Osteocyte (in vitro differentiated cells): Measurements from ENCODE around the gene BNIPL. TPM values are rescaled to one million over a fixed set of nuclear protein-coding genes. Genes with fewer than 3 reads are reported as not detected.
A peak's percentile ranks its signal among the peaks of the same experiment; 100 is the strongest.

ENCODE experiments used
- DNase-seq: peaks from one replicate; pipeline ENCODE4 v3.0.0; 2021; ENCODE audit warnings: mixed read lengths; ENCODE audit not compliant: unreplicated experiment; ENCODE audit errors: extremely low spot score
- H3K27ac Mint-ChIP-seq: one replicate; pipeline ENCODE4 v1.8.0; 2021; ENCODE audit warnings: mild to moderate bottlenecking, mixed read lengths; ENCODE audit not compliant: unreplicated experiment
- H3K27me3 Mint-ChIP-seq: one replicate; pipeline ENCODE4 v1.8.0; 2021; ENCODE audit warnings: mixed read lengths; ENCODE audit not compliant: unreplicated experiment
- H3K36me3 Mint-ChIP-seq: one replicate; pipeline ENCODE4 v1.8.0; 2021; ENCODE audit warnings: mixed read lengths; ENCODE audit not compliant: unreplicated experiment
- H3K4me1 Mint-ChIP-seq: one replicate; pipeline ENCODE4 v1.8.0; 2021; ENCODE audit warnings: mixed read lengths; ENCODE audit not compliant: unreplicated experiment
- H3K4me3 Mint-ChIP-seq: one replicate; pipeline ENCODE4 v1.8.0; 2021; ENCODE audit warnings: mild to moderate bottlenecking, moderate library complexity, mixed read lengths; ENCODE audit not compliant: unreplicated experiment
- H3K9me3 Mint-ChIP-seq: one replicate; pipeline ENCODE4 v1.8.0; 2021; ENCODE audit warnings: mixed read lengths; ENCODE audit not compliant: unreplicated experiment
- CTCF ChIP-seq: fragments of 200-600 bp; sonication (generic); IDR thresholded peaks from 2 replicates; pipeline ENCODE4 v1.5.0; 2021; ENCODE audit warnings: antibody characterized with exemption, mild to moderate bottlenecking, moderate library complexity
- total RNA-seq: library from RNA; stranded (reverse); gene quantifications from 2 replicates; pipeline ENCODE4 v1.2.1, GENCODE V29; 2021

The BNIPL gene
- total RNA-seq, 1 donor from 2014 or later: 0.81 TPM

- H3K9me3 Mint-ChIP-seq: no peaks in the 10 kb centered on the region
- H3K36me3 Mint-ChIP-seq: peaks cover 26% of the 10 kb centered on the region
- peaks cover 24% of the 10 kb centered on the region for H3K4me1 Mint-ChIP-seq
- H3K4me3 Mint-ChIP-seq: no peak overlapping the region
- no peaks in the 10 kb centered on the region for H3K27me3 Mint-ChIP-seq
- H3K27ac Mint-ChIP-seq: no peak overlapping the region
- TF ChIP-seq CTCF: no peak
- DNase-seq: no peak
These were observed 19.2 kb downstream of the BNIPL start for GRCh38 chr1:151055581-151055980.

DNA sequence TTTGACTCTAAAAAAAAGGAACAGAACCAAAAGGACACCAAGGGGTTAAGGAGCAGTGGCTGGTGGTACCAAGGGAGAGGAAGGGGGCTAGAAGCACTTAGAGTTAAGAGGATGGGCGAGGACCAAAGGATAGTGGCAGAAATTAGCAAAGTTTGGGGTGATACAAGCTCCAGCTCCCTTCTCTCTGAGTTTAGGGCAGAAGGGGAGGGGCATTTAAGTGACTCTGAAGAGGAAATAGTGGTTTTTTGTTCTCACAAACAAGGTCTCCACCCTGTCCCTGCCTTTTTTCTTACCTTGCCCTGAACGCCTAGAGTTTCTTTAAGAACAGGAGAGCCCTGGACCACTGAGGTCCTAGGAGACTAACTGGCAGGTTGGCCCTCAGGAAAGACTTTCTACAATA, 19.8 kb downstream of the BNIPL start:
- Mint-ChIP-seq H3K9me3 (no peaks in the 10 kb centered on the region), H3K27ac (peak overlapping the region; percentile 48), H3K27me3 (no peaks in the 10 kb centered on the region), H3K4me3 (no peak overlapping the region), H3K4me1 (peaks cover 30% of the 10 kb centered on the region), H3K36me3 (peaks cover 23% of the 10 kb centered on the region)
- no peak for DNase-seq
- no peak for TF ChIP-seq CTCF

GRCh38 chr1:151058692-151059091, 22.3 kb downstream of the BNIPL start:
- H3K27ac Mint-ChIP-seq: peak overlapping the region; percentile 88
- TF ChIP-seq CTCF: no peak

GRCh38 chr1:151059109-151060006, 23.0 kb downstream of the BNIPL start, which contains the start of gene CDC42SE1:
CDC42SE1 (minus strand) TSS chr1:151059622; CDS start chr1:151055730, 3,892 bp downstream.
- DNase-seq: peak; percentile 93
- Mint-ChIP-seq H3K4me3 (peak within 1 kb of the TSS; percentile 83), H3K9me3 (no peaks in the 10 kb centered on the region), H3K36me3 (peaks cover 16% of the 10 kb centered on the region), H3K27ac (peak within 1 kb of the TSS; percentile 88), H3K4me1 (peaks cover 53% of the 10 kb centered on the region), H3K27me3 (no peaks in the 10 kb centered on the region)
- TF ChIP-seq CTCF: peak; percentile 73

More at GRCh38 chr1:151058692-151059091, 22.3 kb downstream of the BNIPL start:
- peaks cover 50% of the 10 kb centered on the region for H3K4me1 Mint-ChIP-seq
- H3K9me3 Mint-ChIP-seq: no peaks in the 10 kb centered on the region
- no peak for DNase-seq
- H3K36me3 Mint-ChIP-seq: peaks cover 18% of the 10 kb centered on the region
- peak overlapping the region; percentile 83 for H3K4me3 Mint-ChIP-seq
- H3K27me3 Mint-ChIP-seq: no peaks in the 10 kb centered on the region

DNA sequence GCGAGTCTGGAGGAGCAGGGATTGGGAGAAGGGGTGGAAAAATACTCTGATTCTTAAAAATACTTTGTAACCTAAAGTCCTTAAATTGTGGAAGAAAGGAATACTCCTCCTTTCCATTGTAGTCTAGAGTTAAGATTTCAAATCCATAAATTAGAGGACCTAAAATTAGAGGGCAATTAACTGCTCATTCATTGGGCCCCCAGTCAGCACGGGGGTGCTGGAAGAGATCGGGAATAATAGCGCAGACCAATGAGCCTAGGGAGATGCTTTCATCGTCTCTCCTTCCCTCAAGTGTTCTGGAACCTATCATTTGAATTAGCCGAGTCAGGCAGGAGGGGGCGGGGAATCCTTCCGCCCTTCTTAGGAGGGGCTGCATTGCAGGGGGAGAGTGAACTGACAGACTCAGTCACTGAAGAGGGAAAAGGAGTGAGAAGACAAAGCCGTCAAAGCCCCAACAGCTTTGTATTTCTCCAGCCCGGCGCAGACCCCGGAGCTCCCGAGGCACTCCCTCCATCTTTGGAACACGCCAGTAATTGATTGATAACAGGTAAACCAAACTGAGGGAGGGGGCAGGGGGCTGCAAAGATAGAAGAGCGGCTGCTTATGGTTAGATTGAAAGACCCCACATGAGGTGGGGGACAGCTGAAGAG, 23.7 kb downstream of the BNIPL start, which contains the start of gene MLLT11:
Gene MLLT11 (plus strand): TSS at position 391 of the 650 bp plus-strand sequence. CDS start 6,828 bp downstream, outside the sequence.
- Mint-ChIP-seq H3K27me3 (no peaks in the 10 kb centered on the region), H3K4me1 (peaks cover 57% of the 10 kb centered on the region), H3K4me3 (peak within 1 kb of the TSS; percentile 83), H3K9me3 (no peaks in the 10 kb centered on the region), H3K36me3 (peaks cover 10% of the 10 kb centered on the region), H3K27ac (peak within 1 kb of the TSS; percentile 88)
- TF ChIP-seq CTCF: peak; percentile 7
- no peak for DNase-seq
